A549 treated with Hydrocortisone at 1 μM for 4 hours (cell line): ENCODE measurements around the gene PROSER1. TPM values are rescaled to one million over a fixed set of nuclear protein-coding genes. Genes with fewer than 3 reads are reported as not detected.

Experiments
- total RNA-seq: library from RNA; stranded (reverse); fragments of 200-300 nt; extraction: Qiagen RNA extraction; gene quantifications from 5 replicates; pipeline ENCODE4 v1.2.3, GENCODE V29; 2022

The PROSER1 gene
- 10.0 to 11.4 TPM (median 10.5 TPM) in 5 replicates for total RNA-seq

GRCh38 chr13:39037880-39038568 lies at the start of gene PROSER1, which contains the start of gene NHLRC3:
Gene PROSER1 (minus strand): TSS chr13:39038089. CDS start chr13:39037242, 847 bp downstream.
Gene NHLRC3 (plus strand): TSS chr13:39038456. CDS start chr13:39038640, 184 bp downstream.

GRCh38 chr13:38990693-38991092 lies 47.2 kb downstream of the PROSER1 start, which contains the start of gene STOML3:
Gene STOML3 (minus strand): TSS chr13:38990831. CDS start chr13:38990721, 110 bp downstream.

Other genes starting within 250 kb of the PROSER1 start
- not detected in 5 replicates for gene STOML3, start 47.3 kb downstream of the PROSER1 start, total RNA-seq
- 4.3 to 6.8 TPM (median 5.4 TPM) in 5 replicates for gene NHLRC3, start 367 bp upstream of the PROSER1 start, total RNA-seq